C4-2B (cell line): Measurements from ENCODE around the gene GMDS.

Source experiments
- ZFX ChIP-seq: fragments of 450-650 bp; IDR thresholded peaks from 2 replicates; pipeline ENCODE4 v1.6.1; 2017
- TF ChIP-seq, protein P1 (sequence below): fragments of 450-650 bp; conservative IDR thresholded peaks from 2 replicates; pipeline ENCODE4 v1.5.1; 2017; ENCODE audit warnings: mild to moderate bottlenecking

DNA sequence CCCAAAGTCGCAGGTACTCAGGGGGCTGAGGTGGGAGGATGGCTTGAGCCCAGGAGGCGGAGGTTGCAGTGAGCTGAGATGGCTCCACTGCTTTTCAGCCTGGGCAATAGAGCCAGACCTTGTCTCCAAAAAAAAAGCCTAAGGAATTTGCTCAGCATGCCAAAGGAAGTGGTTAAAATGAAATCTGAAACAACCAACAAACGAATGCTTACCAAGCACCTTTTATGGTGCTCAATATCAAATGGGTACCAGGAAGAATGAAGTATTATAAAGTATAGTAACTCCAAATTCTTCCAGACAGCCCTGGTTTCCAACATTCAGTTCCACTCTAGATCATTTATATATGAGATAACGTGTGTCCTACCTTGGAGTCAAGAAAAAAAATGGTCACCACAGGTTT lies 14.0 kb downstream of the GMDS start:
- TF ChIP-seq, protein P1, sequence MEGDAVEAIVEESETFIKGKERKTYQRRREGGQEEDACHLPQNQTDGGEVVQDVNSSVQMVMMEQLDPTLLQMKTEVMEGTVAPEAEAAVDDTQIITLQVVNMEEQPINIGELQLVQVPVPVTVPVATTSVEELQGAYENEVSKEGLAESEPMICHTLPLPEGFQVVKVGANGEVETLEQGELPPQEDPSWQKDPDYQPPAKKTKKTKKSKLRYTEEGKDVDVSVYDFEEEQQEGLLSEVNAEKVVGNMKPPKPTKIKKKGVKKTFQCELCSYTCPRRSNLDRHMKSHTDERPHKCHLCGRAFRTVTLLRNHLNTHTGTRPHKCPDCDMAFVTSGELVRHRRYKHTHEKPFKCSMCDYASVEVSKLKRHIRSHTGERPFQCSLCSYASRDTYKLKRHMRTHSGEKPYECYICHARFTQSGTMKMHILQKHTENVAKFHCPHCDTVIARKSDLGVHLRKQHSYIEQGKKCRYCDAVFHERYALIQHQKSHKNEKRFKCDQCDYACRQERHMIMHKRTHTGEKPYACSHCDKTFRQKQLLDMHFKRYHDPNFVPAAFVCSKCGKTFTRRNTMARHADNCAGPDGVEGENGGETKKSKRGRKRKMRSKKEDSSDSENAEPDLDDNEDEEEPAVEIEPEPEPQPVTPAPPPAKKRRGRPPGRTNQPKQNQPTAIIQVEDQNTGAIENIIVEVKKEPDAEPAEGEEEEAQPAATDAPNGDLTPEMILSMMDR, result no peak
- TF ChIP-seq ZFX, result no peak
